Measurements from ENCODE around the gene MRPS35. TPM values are rescaled to one million over a fixed set of nuclear protein-coding genes. Genes with fewer than 3 reads are reported as not detected.

Gene MRPS35
- total and polyA plus RNA-seq, 2 experiments from 2014 or later, result 58.1 to 58.7 TPM

DNA sequence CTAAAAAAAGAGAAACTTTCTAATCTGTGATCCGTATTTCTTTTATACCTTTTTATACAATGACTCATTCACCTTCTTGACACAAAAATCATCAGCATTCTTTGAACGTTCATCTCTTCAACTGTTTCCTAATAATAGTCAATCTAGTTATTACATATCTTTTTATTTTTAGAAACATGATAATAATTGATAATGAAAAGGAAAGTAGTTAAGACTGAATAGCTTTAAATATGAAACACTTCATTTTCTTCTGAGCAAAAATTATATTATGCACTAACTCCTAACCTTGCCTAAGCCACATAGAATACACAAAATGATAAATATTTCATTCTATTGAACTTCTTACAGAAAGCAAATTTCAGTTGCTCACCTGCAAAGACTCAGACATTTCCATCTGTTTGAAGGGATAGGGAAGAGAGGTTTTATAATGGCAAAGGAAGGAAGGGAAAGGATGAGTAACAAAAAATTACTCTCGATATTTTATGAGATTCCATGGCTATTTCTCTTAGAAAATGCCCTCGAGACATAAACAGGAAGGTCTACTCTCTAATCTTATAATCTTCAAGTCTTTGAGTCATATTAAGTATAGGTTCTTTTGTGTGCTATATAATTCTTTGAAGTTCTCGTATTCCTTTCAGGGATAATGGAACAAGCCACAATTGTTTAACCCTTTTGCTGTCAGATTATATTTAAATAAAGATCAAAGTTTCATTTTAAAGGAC is 61.9 kb downstream of the MRPS35 start:
- H4K20me1 ChIP-seq (replicated peaks; ENCODE audit: insufficient read depth), result no peaks in the 10 kb centered on the region
- ATAC-seq, result no peak
- no peak overlapping the region for H3K4me2 ChIP-seq
- H3K4me3 Mint-ChIP-seq, result no peak overlapping the region
- no peaks in the 10 kb centered on the region for H3K9me2 ChIP-seq (ENCODE audit: insufficient read depth)
- H3K27me3 Mint-ChIP-seq (ENCODE audit: insufficient read depth, low read depth, poor library complexity), result peaks cover 2% of the 10 kb centered on the region
- H3K27me3 ChIP-seq (ENCODE audit: insufficient read depth), result no peaks in the 10 kb centered on the region
- H3K27ac Mint-ChIP-seq, result no peak overlapping the region
- H3K4me1 Mint-ChIP-seq, result no peaks in the 10 kb centered on the region
- TF ChIP-seq, protein P1, sequence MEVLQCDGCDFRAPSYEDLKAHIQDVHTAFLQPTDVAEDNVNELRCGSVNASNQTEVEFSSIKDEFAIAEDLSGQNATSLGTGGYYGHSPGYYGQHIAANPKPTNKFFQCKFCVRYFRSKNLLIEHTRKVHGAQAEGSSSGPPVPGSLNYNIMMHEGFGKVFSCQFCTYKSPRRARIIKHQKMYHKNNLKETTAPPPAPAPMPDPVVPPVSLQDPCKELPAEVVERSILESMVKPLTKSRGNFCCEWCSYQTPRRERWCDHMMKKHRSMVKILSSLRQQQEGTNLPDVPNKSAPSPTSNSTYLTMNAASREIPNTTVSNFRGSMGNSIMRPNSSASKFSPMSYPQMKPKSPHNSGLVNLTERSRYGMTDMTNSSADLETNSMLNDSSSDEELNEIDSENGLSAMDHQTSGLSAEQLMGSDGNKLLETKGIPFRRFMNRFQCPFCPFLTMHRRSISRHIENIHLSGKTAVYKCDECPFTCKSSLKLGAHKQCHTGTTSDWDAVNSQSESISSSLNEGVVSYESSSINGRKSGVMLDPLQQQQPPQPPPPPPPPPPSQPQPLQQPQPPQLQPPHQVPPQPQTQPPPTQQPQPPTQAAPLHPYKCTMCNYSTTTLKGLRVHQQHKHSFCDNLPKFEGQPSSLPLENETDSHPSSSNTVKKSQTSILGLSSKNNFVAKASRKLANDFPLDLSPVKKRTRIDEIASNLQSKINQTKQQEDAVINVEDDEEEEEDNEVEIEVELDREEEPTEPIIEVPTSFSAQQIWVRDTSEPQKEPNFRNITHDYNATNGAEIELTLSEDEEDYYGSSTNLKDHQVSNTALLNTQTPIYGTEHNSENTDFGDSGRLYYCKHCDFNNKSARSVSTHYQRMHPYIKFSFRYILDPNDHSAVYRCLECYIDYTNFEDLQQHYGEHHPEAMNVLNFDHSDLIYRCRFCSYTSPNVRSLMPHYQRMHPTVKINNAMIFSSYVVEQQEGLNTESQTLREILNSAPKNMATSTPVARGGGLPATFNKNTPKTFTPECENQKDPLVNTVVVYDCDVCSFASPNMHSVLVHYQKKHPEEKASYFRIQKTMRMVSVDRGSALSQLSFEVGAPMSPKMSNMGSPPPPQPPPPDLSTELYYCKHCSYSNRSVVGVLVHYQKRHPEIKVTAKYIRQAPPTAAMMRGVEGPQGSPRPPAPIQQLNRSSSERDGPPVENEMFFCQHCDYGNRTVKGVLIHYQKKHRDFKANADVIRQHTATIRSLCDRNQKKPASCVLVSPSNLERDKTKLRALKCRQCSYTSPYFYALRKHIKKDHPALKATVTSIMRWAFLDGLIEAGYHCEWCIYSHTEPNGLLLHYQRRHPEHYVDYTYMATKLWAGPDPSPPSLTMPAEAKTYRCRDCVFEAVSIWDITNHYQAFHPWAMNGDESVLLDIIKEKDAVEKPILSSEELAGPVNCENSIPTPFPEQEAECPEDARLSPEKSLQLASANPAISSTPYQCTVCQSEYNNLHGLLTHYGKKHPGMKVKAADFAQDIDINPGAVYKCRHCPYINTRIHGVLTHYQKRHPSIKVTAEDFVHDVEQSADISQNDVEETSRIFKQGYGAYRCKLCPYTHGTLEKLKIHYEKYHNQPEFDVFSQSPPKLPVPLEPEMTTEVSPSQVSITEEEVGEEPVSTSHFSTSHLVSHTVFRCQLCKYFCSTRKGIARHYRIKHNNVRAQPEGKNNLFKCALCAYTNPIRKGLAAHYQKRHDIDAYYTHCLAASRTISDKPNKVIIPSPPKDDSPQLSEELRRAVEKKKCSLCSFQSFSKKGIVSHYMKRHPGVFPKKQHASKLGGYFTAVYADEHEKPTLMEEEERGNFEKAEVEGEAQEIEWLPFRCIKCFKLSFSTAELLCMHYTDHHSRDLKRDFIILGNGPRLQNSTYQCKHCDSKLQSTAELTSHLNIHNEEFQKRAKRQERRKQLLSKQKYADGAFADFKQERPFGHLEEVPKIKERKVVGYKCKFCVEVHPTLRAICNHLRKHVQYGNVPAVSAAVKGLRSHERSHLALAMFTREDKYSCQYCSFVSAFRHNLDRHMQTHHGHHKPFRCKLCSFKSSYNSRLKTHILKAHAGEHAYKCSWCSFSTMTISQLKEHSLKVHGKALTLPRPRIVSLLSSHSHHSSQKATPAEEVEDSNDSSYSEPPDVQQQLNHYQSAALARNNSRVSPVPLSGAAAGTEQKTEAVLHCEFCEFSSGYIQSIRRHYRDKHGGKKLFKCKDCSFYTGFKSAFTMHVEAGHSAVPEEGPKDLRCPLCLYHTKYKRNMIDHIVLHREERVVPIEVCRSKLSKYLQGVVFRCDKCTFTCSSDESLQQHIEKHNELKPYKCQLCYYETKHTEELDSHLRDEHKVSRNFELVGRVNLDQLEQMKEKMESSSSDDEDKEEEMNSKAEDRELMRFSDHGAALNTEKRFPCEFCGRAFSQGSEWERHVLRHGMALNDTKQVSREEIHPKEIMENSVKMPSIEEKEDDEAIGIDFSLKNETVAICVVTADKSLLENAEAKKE (CRISPR knock-in tag; IDR thresholded peaks at IDR 0.05), result no peak
- TF ChIP-seq ZNF331 (CRISPR knock-in tag; IDR thresholded peaks at IDR 0.05; ENCODE audit: low read depth), result no peak
- TF ChIP-seq JUNB (IDR thresholded peaks at IDR 0.05; ENCODE audit: unreplicated experiment), result no peak
- no peak for TF ChIP-seq ZNF114 (CRISPR knock-in tag; IDR thresholded peaks at IDR 0.05)
- TF ChIP-seq POLR2AphosphoS5 (IDR thresholded peaks at IDR 0.05; ENCODE audit: low read depth), result no peak
- TF ChIP-seq STAT1 (IDR thresholded peaks at IDR 0.05; ENCODE audit: unreplicated experiment), result no peak
- TF ChIP-seq, protein P2, sequence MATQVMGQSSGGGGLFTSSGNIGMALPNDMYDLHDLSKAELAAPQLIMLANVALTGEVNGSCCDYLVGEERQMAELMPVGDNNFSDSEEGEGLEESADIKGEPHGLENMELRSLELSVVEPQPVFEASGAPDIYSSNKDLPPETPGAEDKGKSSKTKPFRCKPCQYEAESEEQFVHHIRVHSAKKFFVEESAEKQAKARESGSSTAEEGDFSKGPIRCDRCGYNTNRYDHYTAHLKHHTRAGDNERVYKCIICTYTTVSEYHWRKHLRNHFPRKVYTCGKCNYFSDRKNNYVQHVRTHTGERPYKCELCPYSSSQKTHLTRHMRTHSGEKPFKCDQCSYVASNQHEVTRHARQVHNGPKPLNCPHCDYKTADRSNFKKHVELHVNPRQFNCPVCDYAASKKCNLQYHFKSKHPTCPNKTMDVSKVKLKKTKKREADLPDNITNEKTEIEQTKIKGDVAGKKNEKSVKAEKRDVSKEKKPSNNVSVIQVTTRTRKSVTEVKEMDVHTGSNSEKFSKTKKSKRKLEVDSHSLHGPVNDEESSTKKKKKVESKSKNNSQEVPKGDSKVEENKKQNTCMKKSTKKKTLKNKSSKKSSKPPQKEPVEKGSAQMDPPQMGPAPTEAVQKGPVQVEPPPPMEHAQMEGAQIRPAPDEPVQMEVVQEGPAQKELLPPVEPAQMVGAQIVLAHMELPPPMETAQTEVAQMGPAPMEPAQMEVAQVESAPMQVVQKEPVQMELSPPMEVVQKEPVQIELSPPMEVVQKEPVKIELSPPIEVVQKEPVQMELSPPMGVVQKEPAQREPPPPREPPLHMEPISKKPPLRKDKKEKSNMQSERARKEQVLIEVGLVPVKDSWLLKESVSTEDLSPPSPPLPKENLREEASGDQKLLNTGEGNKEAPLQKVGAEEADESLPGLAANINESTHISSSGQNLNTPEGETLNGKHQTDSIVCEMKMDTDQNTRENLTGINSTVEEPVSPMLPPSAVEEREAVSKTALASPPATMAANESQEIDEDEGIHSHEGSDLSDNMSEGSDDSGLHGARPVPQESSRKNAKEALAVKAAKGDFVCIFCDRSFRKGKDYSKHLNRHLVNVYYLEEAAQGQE (IDR thresholded peaks at IDR 0.05; ENCODE audit: unreplicated experiment), result no peak
- TF ChIP-seq, protein P3, sequence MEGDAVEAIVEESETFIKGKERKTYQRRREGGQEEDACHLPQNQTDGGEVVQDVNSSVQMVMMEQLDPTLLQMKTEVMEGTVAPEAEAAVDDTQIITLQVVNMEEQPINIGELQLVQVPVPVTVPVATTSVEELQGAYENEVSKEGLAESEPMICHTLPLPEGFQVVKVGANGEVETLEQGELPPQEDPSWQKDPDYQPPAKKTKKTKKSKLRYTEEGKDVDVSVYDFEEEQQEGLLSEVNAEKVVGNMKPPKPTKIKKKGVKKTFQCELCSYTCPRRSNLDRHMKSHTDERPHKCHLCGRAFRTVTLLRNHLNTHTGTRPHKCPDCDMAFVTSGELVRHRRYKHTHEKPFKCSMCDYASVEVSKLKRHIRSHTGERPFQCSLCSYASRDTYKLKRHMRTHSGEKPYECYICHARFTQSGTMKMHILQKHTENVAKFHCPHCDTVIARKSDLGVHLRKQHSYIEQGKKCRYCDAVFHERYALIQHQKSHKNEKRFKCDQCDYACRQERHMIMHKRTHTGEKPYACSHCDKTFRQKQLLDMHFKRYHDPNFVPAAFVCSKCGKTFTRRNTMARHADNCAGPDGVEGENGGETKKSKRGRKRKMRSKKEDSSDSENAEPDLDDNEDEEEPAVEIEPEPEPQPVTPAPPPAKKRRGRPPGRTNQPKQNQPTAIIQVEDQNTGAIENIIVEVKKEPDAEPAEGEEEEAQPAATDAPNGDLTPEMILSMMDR (conservative IDR thresholded peaks at IDR 0.05; ENCODE audit: low read depth in 2 of 2), result no peak
- no peak for TF ChIP-seq EZH2phosphoT487 (IDR thresholded peaks at IDR 0.05; ENCODE audit: unreplicated experiment)
- TF ChIP-seq EZH2 (IDR thresholded peaks at IDR 0.05; ENCODE audit: low read depth, unreplicated experiment), result no peak
- TF ChIP-seq, protein P4, sequence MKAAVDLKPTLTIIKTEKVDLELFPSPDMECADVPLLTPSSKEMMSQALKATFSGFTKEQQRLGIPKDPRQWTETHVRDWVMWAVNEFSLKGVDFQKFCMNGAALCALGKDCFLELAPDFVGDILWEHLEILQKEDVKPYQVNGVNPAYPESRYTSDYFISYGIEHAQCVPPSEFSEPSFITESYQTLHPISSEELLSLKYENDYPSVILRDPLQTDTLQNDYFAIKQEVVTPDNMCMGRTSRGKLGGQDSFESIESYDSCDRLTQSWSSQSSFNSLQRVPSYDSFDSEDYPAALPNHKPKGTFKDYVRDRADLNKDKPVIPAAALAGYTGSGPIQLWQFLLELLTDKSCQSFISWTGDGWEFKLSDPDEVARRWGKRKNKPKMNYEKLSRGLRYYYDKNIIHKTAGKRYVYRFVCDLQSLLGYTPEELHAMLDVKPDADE (IDR thresholded peaks at IDR 0.05), result no peak
- TF ChIP-seq CREB1 (CRISPR knock-in tag; IDR thresholded peaks at IDR 0.05; ENCODE audit: low read depth), result no peak
- TF ChIP-seq NANOG (IDR thresholded peaks at IDR 0.05; ENCODE audit: borderline replicate concordance), result no peak
- no peaks in the 10 kb centered on the region for H3K36me3 Mint-ChIP-seq (ENCODE audit: low read depth)
- no peak overlapping the region for H3K4me3 ChIP-seq
- no peak overlapping the region for H2AFZ ChIP-seq
- H3K79me2 ChIP-seq (replicated peaks; ENCODE audit: insufficient read depth), result no peaks in the 10 kb centered on the region
- no peaks in the 10 kb centered on the region for H3K36me3 ChIP-seq (ENCODE audit: insufficient read depth)
- no peaks in the 10 kb centered on the region for H3K4me1 ChIP-seq (ENCODE audit: insufficient read depth)
- H3F3A ChIP-seq (replicated peaks; ENCODE audit: low read depth), result no peaks in the 10 kb centered on the region
- DNase-seq (ENCODE audit: low spot score), result no peak
- no peaks in the 10 kb centered on the region for H3K9me3 Mint-ChIP-seq
- H3K27ac ChIP-seq (ENCODE audit: low read depth), result no peak overlapping the region
